ENCODE results near the gene ATL3. TPM values are rescaled to one million over a fixed set of nuclear protein-coding genes. Genes with fewer than 3 reads are reported as not detected.

ATL3 gene
- total and polyA plus RNA-seq, 2 of the 13 experiments (the other 11 are each of a cell fraction or from before 2014, with no cell fraction given), result not detected

GRCh38 chr11:63667995-63668795 is 3.0 kb downstream of the ATL3 start (continued):
- TF ChIP-seq ZBTB37 (CRISPR knock-in tag; IDR thresholded peaks at IDR 0.05) (no peak), HDAC2 (CRISPR knock-in tag; IDR thresholded peaks at IDR 0.05) (no peak), SNAPC5 (CRISPR knock-in tag; IDR thresholded peaks at IDR 0.05; ENCODE audit: borderline replicate concordance) (no peak)

- no peak overlapping the region for H3K4me2 ChIP-seq (ENCODE audit: low read depth, low read length)
- no peaks in the 10 kb centered on the region for H3K9me3 ChIP-seq (ENCODE audit: low read length)
- FAIRE-seq (no peak), ATAC-seq (no peak), DNase-seq (ENCODE audit: low spot score) (no peak)
- no peaks in the 10 kb centered on the region for H3K36me3 ChIP-seq (replicated peaks in 1 of 2; ENCODE audit: control insufficient read depth in 1 of 2, insufficient read depth in 2 of 2, low read length in 2 of 2)
- in situ Hi-C loops (cut with HindIII; ENCODE audit: extremely low pct_ligation_motif_present, low pct_unique_long_range_greater_than_20kb), result no loop called here
- BruUV-seq (replicated peaks), result no TSS peak
- 0 out of 2 replicates have a peak, but pooled peaks cover 4% of the 10 kb centered on the region for H3K4me1 ChIP-seq (ENCODE audit: insufficient read depth, low read length)
- no peak overlapping the region for H3K4me3 ChIP-seq (replicated peaks in 1 of 3; ENCODE audit: insufficient read depth in 1 of 3, low read depth in 2 of 3, low read length in 3 of 3)
- no peak overlapping the region for H3K9ac ChIP-seq (ENCODE audit: insufficient read depth, low read depth, low read length)
- no peak overlapping the region for H3K27ac ChIP-seq (ENCODE audit: extremely low read length, insufficient read depth, low read length)
- intact Hi-C loops (cut with micrococcal nuclease; ENCODE audit: unreplicated experiment), result no loop called here
- H4K20me1 ChIP-seq (ENCODE audit: insufficient read depth, low read length), result no peaks in the 10 kb centered on the region
- CTCF ChIA-PET (ENCODE audit: low intra/inter-chr PET ratio, low total read pairs), result no interaction called here
- POLR2A ChIA-PET, result no interaction called here
- TF ChIP-seq ZNF691 (CRISPR knock-in tag; IDR thresholded peaks at IDR 0.05; ENCODE audit: borderline replicate concordance, low read depth) (no peak), ZNF12 (CRISPR knock-in tag; IDR thresholded peaks at IDR 0.05) (no peak), SNAPC5 (CRISPR knock-in tag; IDR thresholded peaks at IDR 0.05; ENCODE audit: borderline replicate concordance) (no peak), ATF1 (CRISPR knock-in tag; IDR thresholded peaks at IDR 0.05) (no peak), ZNF260 (CRISPR knock-in tag; IDR thresholded peaks at IDR 0.05; ENCODE audit: borderline replicate concordance, low read depth) (no peak), KAT2B (IDR thresholded peaks at IDR 0.05; ENCODE audit: borderline replicate concordance, low read depth, low read length) (no peak), ZSCAN9 (CRISPR knock-in tag; IDR thresholded peaks at IDR 0.05; ENCODE audit: borderline replicate concordance) (no peak), IRX3 (CRISPR knock-in tag; IDR thresholded peaks at IDR 0.05; ENCODE audit: borderline replicate concordance, low read depth) (no peak), HMGXB4 (CRISPR knock-in tag; IDR thresholded peaks at IDR 0.05; ENCODE audit: borderline replicate concordance in 1 of 2, low read depth in 1 of 2) (no peak), TAF1 (CRISPR knock-in tag; IDR thresholded peaks at IDR 0.05) (no peak)
- H2AFZ ChIP-seq (ENCODE audit: low read length), result no peak overlapping the region
- no peaks in the 10 kb centered on the region; a peak in 1 of 5 replicates for H3K27me3 ChIP-seq (ENCODE audit: control insufficient read depth in 1 of 2, insufficient read depth in 2 of 2, low read length in 2 of 2)
- no peaks in the 10 kb centered on the region for H3K79me2 ChIP-seq (ENCODE audit: insufficient read depth, low read length)
- WGBS (ENCODE audit: low lambda C conversion rate), result 15% methylated on average over 4 of the region's 4 CpGs
Observed at GRCh38 chr11:63666874-63667273, 4.3 kb downstream of the ATL3 start.

Measured in HepG2 (cell line).